HFFc6 (cell line): ENCODE data around the gene FAM120AOS. TPM values are rescaled to one million over a fixed set of nuclear protein-coding genes. Genes with fewer than 3 reads are reported as not detected.

Experiments
- DNase-seq: peaks from one replicate; pipeline ENCODE4 v3.0.0-alpha.2; 2018
- H3K27ac Mint-ChIP-seq: 2 replicates; pipeline ENCODE4 v1.8.0; 2020; ENCODE audit warnings: mild to moderate bottlenecking, mixed read lengths
- H3K27me3 Mint-ChIP-seq: 2 replicates; pipeline ENCODE4 v1.8.0; 2021; ENCODE audit warnings: mild to moderate bottlenecking, moderate library complexity, mixed read lengths; ENCODE audit not compliant: insufficient read depth
- H3K36me3 Mint-ChIP-seq: 2 replicates; pipeline ENCODE4 v1.8.0; 2021; ENCODE audit warnings: low read depth, mixed read lengths
- H3K4me1 Mint-ChIP-seq: 2 replicates; pipeline ENCODE4 v1.8.0; 2020; ENCODE audit warnings: low read depth, mixed read lengths
- H3K4me3 Mint-ChIP-seq: 2 replicates; pipeline ENCODE4 v1.8.0; 2020; ENCODE audit warnings: mild to moderate bottlenecking, moderate library complexity, mixed read lengths
- H3K9me3 Mint-ChIP-seq: 2 replicates; pipeline ENCODE4 v1.8.0; 2020; ENCODE audit warnings: mild to moderate bottlenecking, mixed read lengths
- total RNA-seq, 6 experiments: library from RNA; stranded (reverse); fragmentation: NEBNext Ultra II Directional; extraction: Animal tissue kit (Norgen Biotek cat#: 25700); gene quantifications; 2 replicates in 1 of 6; 3 replicates in 5 of 6; pipeline ENCODE4 v1.2.3, GENCODE V29; 2021
- TF ChIP-seq, protein P1 (sequence below): fragments of 200-600 bp; sonication (generic); IDR thresholded peaks from 2 replicates; pipeline ENCODE4 v1.5.0; 2021; ENCODE audit warnings: antibody characterized with exemption, mild to moderate bottlenecking

The FAM120AOS gene
- total RNA-seq, 6 experiments from 2014 or later = 35.3 to 38.9 (median 36.6) TPM

DNA sequence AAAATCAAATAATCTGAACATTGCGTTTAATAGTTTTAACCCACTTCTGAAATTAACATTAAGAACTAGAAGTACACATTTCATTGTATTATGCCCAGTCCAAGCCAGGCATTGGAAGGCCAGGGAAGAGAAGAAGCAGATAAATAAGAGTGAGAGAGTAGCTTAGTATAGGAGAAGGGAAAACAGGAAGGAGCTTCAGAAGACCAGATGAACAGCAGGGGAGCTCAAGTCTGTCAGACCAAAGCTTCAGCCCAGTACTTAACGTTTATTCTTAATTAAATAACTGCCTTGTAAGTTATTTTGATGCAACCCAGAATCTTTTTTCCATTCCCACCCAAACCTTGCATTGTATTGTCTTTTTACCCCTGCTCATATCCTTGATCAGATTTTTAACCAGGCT, 11.5 kb upstream of the FAM120AOS start:
- H3K4me1 Mint-ChIP-seq = peaks cover 75% of the 10 kb centered on the region
- peak overlapping the region; percentile 2; the same call in 1 of the 2 replicates for H3K27ac Mint-ChIP-seq
- no peaks in the 10 kb centered on the region for H3K9me3 Mint-ChIP-seq

DNA sequence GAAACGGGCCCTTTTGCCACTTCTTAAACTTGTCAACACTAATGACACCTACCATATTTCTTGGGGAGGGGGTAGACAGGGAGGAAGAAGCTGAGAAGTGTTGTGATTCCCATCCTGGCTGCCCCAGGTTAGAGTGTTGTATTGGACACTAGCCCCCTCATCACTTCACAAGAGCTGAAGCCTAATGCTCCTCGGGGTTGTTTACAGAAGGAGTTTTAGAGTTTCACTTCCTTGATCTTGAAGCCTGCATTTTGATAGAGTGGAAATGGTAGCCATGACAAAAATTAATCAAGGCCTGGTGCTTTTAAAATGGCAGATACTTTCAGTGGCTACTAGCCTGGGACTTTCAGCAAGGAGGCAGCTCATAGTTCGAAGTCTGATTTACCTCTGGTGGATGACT, 11.0 kb upstream of the FAM120AOS start:
- no peaks in the 10 kb centered on the region for H3K9me3 Mint-ChIP-seq
- H3K4me3 Mint-ChIP-seq = no peak overlapping the region
- H3K4me1 Mint-ChIP-seq = peaks cover 78% of the 10 kb centered on the region
- no peak for DNase-seq
- H3K27ac Mint-ChIP-seq = peak overlapping the region; percentile 2; the same call in 1 of the 2 replicates
- H3K27me3 Mint-ChIP-seq = no peaks in the 10 kb centered on the region
- TF ChIP-seq, protein P1, sequence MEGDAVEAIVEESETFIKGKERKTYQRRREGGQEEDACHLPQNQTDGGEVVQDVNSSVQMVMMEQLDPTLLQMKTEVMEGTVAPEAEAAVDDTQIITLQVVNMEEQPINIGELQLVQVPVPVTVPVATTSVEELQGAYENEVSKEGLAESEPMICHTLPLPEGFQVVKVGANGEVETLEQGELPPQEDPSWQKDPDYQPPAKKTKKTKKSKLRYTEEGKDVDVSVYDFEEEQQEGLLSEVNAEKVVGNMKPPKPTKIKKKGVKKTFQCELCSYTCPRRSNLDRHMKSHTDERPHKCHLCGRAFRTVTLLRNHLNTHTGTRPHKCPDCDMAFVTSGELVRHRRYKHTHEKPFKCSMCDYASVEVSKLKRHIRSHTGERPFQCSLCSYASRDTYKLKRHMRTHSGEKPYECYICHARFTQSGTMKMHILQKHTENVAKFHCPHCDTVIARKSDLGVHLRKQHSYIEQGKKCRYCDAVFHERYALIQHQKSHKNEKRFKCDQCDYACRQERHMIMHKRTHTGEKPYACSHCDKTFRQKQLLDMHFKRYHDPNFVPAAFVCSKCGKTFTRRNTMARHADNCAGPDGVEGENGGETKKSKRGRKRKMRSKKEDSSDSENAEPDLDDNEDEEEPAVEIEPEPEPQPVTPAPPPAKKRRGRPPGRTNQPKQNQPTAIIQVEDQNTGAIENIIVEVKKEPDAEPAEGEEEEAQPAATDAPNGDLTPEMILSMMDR = no peak
- no peaks in the 10 kb centered on the region for H3K36me3 Mint-ChIP-seq

More for the DNA sequence above, 11.5 kb upstream of the FAM120AOS start:
- no peaks in the 10 kb centered on the region for H3K27me3 Mint-ChIP-seq
- TF ChIP-seq, protein P1 = no peak
- DNase-seq = no peak
- no peak overlapping the region for H3K4me3 Mint-ChIP-seq
- no peaks in the 10 kb centered on the region for H3K36me3 Mint-ChIP-seq

DNA sequence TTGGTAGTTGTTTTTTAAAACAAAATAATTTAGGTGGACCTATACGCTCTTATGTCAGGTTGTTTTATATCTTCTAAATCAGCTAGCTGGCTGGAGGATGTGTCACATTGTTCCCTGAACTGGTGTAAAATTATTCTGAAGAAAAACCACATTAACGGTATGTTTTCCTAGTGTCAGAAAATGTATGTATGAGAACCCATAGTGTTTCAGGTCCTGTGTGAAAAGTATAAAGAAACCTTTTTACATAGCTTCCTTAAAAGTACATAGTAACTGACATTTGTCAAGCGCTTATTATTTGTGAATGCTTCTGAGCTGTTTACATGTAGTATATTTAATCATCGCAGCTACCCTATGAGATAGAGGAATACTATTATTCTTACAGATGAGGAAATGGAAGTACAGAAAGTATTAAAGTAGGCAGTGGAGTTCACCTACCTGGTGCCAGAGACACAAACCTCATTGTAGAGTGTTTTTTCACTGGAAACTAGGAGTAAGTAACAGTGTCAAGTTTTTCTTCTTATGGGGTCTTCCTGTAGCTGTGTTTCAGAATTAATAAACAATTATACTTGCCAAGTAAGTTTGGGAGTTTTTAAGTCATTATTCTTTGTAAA, 10.4 kb upstream of the FAM120AOS start:
- Mint-ChIP-seq H3K27me3 (no peaks in the 10 kb centered on the region), H3K27ac (no peak overlapping the region), H3K9me3 (no peaks in the 10 kb centered on the region), H3K4me1 (peaks cover 78% of the 10 kb centered on the region), H3K36me3 (peaks cover 4% of the 10 kb centered on the region), H3K4me3 (no peak overlapping the region)
- no peak for DNase-seq
- TF ChIP-seq, protein P1 = no peak

DNA sequence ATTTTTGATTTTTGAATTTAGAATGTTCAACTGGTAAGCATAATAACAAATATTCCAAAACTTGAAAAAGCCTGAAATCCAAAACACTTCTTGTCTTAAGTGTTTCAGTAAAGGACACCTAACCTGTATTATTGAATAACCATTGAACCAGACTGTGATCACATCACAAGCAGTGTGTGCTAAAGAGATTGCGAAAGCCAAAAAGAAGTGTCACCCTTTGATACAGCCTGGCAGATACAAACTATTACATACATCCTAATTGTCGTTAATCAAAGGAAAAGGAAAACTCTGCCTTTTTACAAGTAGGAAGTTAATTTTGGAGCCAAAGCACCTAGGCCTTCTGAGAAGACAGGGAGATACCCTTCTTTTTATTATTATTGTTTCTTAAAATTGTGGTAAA, 8.4 kb upstream of the FAM120AOS start:
- no peaks in the 10 kb centered on the region for H3K27me3 Mint-ChIP-seq
- peaks cover 78% of the 10 kb centered on the region for H3K4me1 Mint-ChIP-seq
- no peak overlapping the region for H3K27ac Mint-ChIP-seq
- TF ChIP-seq, protein P1 = no peak
- DNase-seq = no peak
- H3K4me3 Mint-ChIP-seq = no peak overlapping the region
- peaks cover 14% of the 10 kb centered on the region for H3K36me3 Mint-ChIP-seq
- no peaks in the 10 kb centered on the region for H3K9me3 Mint-ChIP-seq

DNA sequence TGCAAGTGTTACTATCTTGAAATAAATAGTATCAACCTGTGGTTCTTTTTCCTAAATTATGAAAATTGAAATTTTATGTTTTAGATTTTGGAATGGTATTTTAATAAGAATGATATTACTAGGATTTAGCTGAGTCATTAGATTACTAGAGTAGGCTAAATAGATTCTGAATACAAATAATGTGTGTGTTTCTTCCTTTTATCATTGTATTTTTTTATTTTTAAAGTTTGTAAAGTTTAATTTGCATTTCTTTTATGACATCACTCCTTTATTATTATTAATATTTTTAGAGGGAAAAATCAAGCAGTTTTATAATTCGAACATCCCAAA, 8.0 kb upstream of the FAM120AOS start:
- Mint-ChIP-seq H3K36me3 (peaks cover 17% of the 10 kb centered on the region), H3K27ac (no peak overlapping the region), H3K4me1 (peaks cover 78% of the 10 kb centered on the region), H3K27me3 (no peaks in the 10 kb centered on the region), H3K4me3 (no peak overlapping the region), H3K9me3 (no peaks in the 10 kb centered on the region)
- DNase-seq = no peak
- TF ChIP-seq, protein P1 = no peak
